NCI-H1092 treated with DMSO at 0.1 percent for 48 hours (cell line): Measurements from ENCODE around the gene FOXP4.

Experiments
- DNase-seq: peaks from one replicate; lab custom pipeline; 2025; lab: John Stamatoyannopoulos, UW

FOXP4 gene

GRCh38 chr6:41522780-41523548 is 23.2 kb upstream of the FOXP4 start:
- DNase-seq, result no peak

- no peak for DNase-seq
Observed at GRCh38 chr6:41523915-41524633, 22.1 kb upstream of the FOXP4 start.

GRCh38 chr6:41524634-41525011 is 21.6 kb upstream of the FOXP4 start:
- no peak for DNase-seq

GRCh38 chr6:41527721-41528408 is 18.3 kb upstream of the FOXP4 start:
- peak; percentile 28 for DNase-seq

- DNase-seq, result no peak
Observed at GRCh38 chr6:41528409-41528963, 17.7 kb upstream of the FOXP4 start.

- no peak for DNase-seq
Observed at GRCh38 chr6:41529049-41529448, 17.1 kb upstream of the FOXP4 start.

- no peak for DNase-seq
Observed at GRCh38 chr6:41529970-41530369, 16.2 kb upstream of the FOXP4 start.

GRCh38 chr6:41530476-41530875 is 15.7 kb upstream of the FOXP4 start:
- no peak for DNase-seq

GRCh38 chr6:41531016-41531415 is 15.2 kb upstream of the FOXP4 start:
- no peak for DNase-seq

GRCh38 chr6:41531591-41532582 is 14.3 kb upstream of the FOXP4 start:
- peak; percentile 47 for DNase-seq

- no peak for DNase-seq
Observed at GRCh38 chr6:41535766-41536165, 10.4 kb upstream of the FOXP4 start.

GRCh38 chr6:41536795-41537758 is 9.1 kb upstream of the FOXP4 start:
- peak; percentile 90 for DNase-seq

- DNase-seq, result no peak
Observed at GRCh38 chr6:41538556-41539182, 7.5 kb upstream of the FOXP4 start.

- no peak for DNase-seq
Observed at GRCh38 chr6:41539204-41539603, 7.0 kb upstream of the FOXP4 start.

- DNase-seq, result no peak
Observed at GRCh38 chr6:41541364-41541763, 4.8 kb upstream of the FOXP4 start.

GRCh38 chr6:41543087-41543486 is 3.1 kb upstream of the FOXP4 start:
- DNase-seq, result no peak

- no peak for DNase-seq
Observed at GRCh38 chr6:41545247-41545702, 906 bp upstream of the FOXP4 start.

- no peak for DNase-seq
Observed at GRCh38 chr6:41546475-41546865, 289 bp downstream of the FOXP4 start.
